Endothelial cell of umbilical vein (primary cell): Measurements from ENCODE around the gene ABHD8. TPM values are rescaled to one million over a fixed set of nuclear protein-coding genes. Genes with fewer than 3 reads are reported as not detected.

ENCODE experiments used
- BruUV-seq: library from RNA; stranded (reverse); fragments of 400-500 nt; replicated peaks from 2 replicates; lab custom pipeline; 2021; lab: Mats Ljungman, UMichigan
- CTCF ChIA-PET: fragments of 300-600, 350-600 bp; sonication (Branson Sonifier 250); formaldehyde crosslinking; loops from one replicate; lab custom pipeline; 2021; ENCODE audit warnings: antibody characterized with exemption, inconsistent platforms; lab: Charles Lee
- POLR2A ChIA-PET: fragments of 300-600, 350-600 bp; sonication (Branson Sonifier 250); formaldehyde crosslinking; loops from one replicate; lab custom pipeline; 2021; ENCODE audit warnings: antibody characterized with exemption, inconsistent platforms; lab: Charles Lee
- DNase-seq: peaks from one replicate; pipeline ENCODE4 v3.0.0-alpha.2; 2011; ENCODE audit warnings: low read depth, low spot score
- FAIRE-seq: peaks from 2 replicates; lab custom pipeline; 2011; peaks lifted over from hg19 to GRCh38; lab: Jason Lieb, UNC
- H2AFZ ChIP-seq: 2 replicates; pipeline ENCODE4 v1.6.0; 2012; ENCODE audit warnings: low read depth, low read length, control low read depth, inconsistent platforms
- H3K27ac ChIP-seq: 2 replicates; pipeline ENCODE4 v1.5.1; 2011; ENCODE audit warnings: low read depth, mild to moderate bottlenecking, control low read depth, low read length, moderate library complexity; ENCODE audit not compliant: insufficient read depth
- H3K27me3 ChIP-seq, 2 experiments: 2 replicates each; pipeline versions ENCODE4 v1.6.0 to v1.6.1; 2011; ENCODE audit warnings: low read length in 2 of 2, mixed read lengths in 1 of 2; ENCODE audit not compliant: control insufficient read depth in 2 of 2, insufficient read depth in 2 of 2
- H3K36me3 ChIP-seq, 2 experiments: 2 replicates in 1 of 2; 3 replicates in 1 of 2; pipeline ENCODE4 v1.5.1; 2011; ENCODE audit warnings: low read length in 2 of 2, mild to moderate bottlenecking in 1 of 2, moderate library complexity in 1 of 2; ENCODE audit not compliant: control insufficient read depth in 2 of 2, insufficient read depth in 2 of 2; ENCODE audit errors: extremely low read depth in 1 of 2
- H3K4me1 ChIP-seq: 3 replicates; pipeline ENCODE4 v1.5.1; 2011; ENCODE audit warnings: mild to moderate bottlenecking, low read length; ENCODE audit not compliant: control insufficient read depth, insufficient read depth; ENCODE audit errors: extremely low read depth
- H3K4me2 ChIP-seq: 2 replicates; pipeline ENCODE4 v1.6.1; 2011; ENCODE audit warnings: low read length, control low read depth, mixed read lengths; ENCODE audit not compliant: insufficient read depth
- H3K4me3 ChIP-seq, 3 experiments: fragments of 200-600 bp in 1 of 3; sonication (generic), shearing (Covaris generic) in 1 of 3; replicated peaks in 1 of 3; 2 replicates each; pipeline ENCODE4 v1.5.1; 2011 to 2016; ENCODE audit warnings: control low read depth in 3 of 3, low read length in 3 of 3, mild to moderate bottlenecking in 2 of 3, inconsistent platforms in 1 of 3, low read depth in 1 of 3, moderate library complexity in 1 of 3; ENCODE audit not compliant: insufficient read depth in 1 of 3
- H3K79me2 ChIP-seq: 2 replicates; pipeline ENCODE4 v1.6.0; 2012; ENCODE audit warnings: low read length, inconsistent platforms; ENCODE audit not compliant: control insufficient read depth, insufficient read depth
- H3K9ac ChIP-seq: replicated peaks from 2 replicates; pipeline ENCODE3; 2011; ENCODE audit warnings: low read length, control low read depth; ENCODE audit not compliant: insufficient read depth; ENCODE audit errors: extremely low read depth
- H3K9me1 ChIP-seq: replicated peaks from 3 replicates; pipeline ENCODE4 v1.6.0; 2011; ENCODE audit warnings: mild to moderate bottlenecking, low read length; ENCODE audit not compliant: control insufficient read depth, insufficient read depth; ENCODE audit errors: extremely low read depth
- H3K9me3 ChIP-seq: replicated peaks from 2 replicates; pipeline ENCODE4 v1.5.1; 2012; ENCODE audit warnings: low read length, inconsistent platforms; ENCODE audit not compliant: control insufficient read depth, insufficient read depth
- H4K20me1 ChIP-seq: replicated peaks from 2 replicates; pipeline ENCODE3; 2011; ENCODE audit warnings: mild to moderate bottlenecking, low read length; ENCODE audit not compliant: control insufficient read depth, insufficient read depth; ENCODE audit errors: extremely low read depth
- EZH2 ChIP-seq: IDR thresholded peaks from 2 replicates; pipeline ENCODE4 v1.6.1; 2012; ENCODE audit warnings: borderline replicate concordance, low read depth, mild to moderate bottlenecking, moderate library complexity, low read length, inconsistent platforms; ENCODE audit not compliant: severe bottlenecking
- FOS ChIP-seq: IDR thresholded peaks from 2 replicates; pipeline ENCODE4 v1.6.1; 2011; ENCODE audit warnings: mild to moderate bottlenecking, low read length, moderate library complexity, borderline replicate concordance; ENCODE audit not compliant: insufficient read depth
- GATA2 ChIP-seq: IDR thresholded peaks from 2 replicates; pipeline ENCODE4 v1.7.0; 2011; ENCODE audit warnings: low read depth, mild to moderate bottlenecking, moderate library complexity, mixed read lengths, low read length; ENCODE audit not compliant: insufficient read length, insufficient read depth
- JUN ChIP-seq: IDR thresholded peaks from 2 replicates; pipeline ENCODE4 v1.6.1; 2011; ENCODE audit warnings: borderline replicate concordance, low read depth; ENCODE audit not compliant: insufficient read length, insufficient read depth
- MYC ChIP-seq: IDR thresholded peaks from one replicate; pipeline ENCODE4 v1.6.1; 2011; ENCODE audit warnings: mild to moderate bottlenecking, low read depth, low read length
- POLR2A ChIP-seq: IDR thresholded peaks from 2 replicates; pipeline ENCODE4 v1.6.1; 2012; ENCODE audit warnings: low read depth, mild to moderate bottlenecking, control low read depth, low read length
- POLR2AphosphoS5 ChIP-seq: IDR thresholded peaks from 2 replicates; pipeline ENCODE4 v1.6.1; 2012; ENCODE audit warnings: low read depth, mild to moderate bottlenecking, control low read depth, low read length, moderate library complexity; ENCODE audit not compliant: insufficient read depth
- dilution Hi-C: fragments of 300-500 bp; cut with MboI; formaldehyde crosslinking; loops from one replicate; pipeline ENCODE4 v1.15.0; 2019; ENCODE audit warnings: low sequenced_read_pairs; ENCODE audit not compliant: extremely low pct_ligation_motif_present
- intact Hi-C: fragments of 100-400 bp; cut with micrococcal nuclease; formaldehyde crosslinking; loops from one replicate; pipeline ENCODE4 v1.10.0; 2022
- polyA plus RNA-seq, 4 experiments: library from polyadenylated mRNA; depleted of rRNA in 3 of 4; stranded (reverse) in 3 of 4; unstranded in 1 of 4; fragments of >200 nt; gene quantifications; 2 replicates each; pipeline versions ENCODE4 v1.2.1 to v1.2.3, GENCODE V29; 2011 to 2012; ENCODE audit warnings: missing spikeins in 1 of 4
- total RNA-seq: library from RNA; stranded (reverse); gene quantifications from 2 replicates; pipeline ENCODE4 v1.2.3, GENCODE V29; 2021
- TF ChIP-seq, protein P1 (sequence below): IDR thresholded peaks from 2 replicates; pipeline ENCODE4 v1.6.1; 2011; ENCODE audit not compliant: insufficient read depth, insufficient read length
- TF ChIP-seq, protein P2 (sequence below), 2 donors: IDR thresholded peaks; 1 replicate in 1 of 2; 2 replicates in 1 of 2; pipeline ENCODE4 v1.5.1; 2011; ENCODE audit warnings: low read length in 2 of 2, mild to moderate bottlenecking in 2 of 2, moderate library complexity in 2 of 2, control low read depth in 1 of 2, inconsistent platforms in 1 of 2, low read depth in 1 of 2; ENCODE audit not compliant: insufficient read depth in 1 of 2; ENCODE audit errors: extremely low read depth in 1 of 2

Gene ABHD8
- total and polyA plus RNA-seq, 2 donors (not counting 3 experiments of a cell fraction or from before 2014, with no cell fraction given) = 5.9 to 8.7 TPM

DNA sequence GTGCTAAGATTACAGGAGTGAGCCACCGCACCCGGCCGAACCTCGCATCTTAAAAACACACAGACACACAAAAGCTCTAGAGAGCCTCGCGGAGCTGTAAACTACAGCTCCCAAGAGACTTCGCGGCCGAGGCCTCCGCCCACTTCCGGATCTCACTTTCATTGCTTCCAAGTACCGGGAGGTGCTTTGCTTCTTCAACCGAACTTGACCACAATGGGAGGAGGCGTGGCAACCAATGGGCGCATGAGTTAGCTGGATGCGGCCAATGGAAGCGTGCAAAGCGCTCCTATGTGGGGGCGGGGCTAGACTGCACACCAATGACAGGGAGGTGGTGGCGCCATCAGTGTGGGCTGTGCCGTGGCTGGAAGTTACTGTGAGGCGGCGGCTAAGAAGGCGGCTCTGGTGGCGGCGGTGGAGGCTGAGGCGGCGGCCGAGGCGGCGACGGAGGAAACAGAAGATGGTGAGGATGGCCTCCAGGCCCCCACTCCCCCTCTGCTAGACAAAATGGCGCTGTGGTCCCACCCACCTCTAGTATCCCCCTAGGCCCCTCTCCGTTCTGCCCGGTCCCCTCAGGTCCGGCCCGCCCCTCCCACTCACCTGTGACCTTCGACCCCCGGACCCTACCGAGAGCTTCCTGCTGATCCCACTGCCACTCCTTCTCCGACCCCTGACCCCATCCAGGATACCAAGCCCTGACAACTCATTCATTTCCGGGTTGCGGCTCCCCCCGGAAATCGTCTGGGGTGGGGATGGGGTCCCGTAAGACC, 6.2 kb upstream of the ABHD8 start, which contains the start of gene DDA1:
TSS of gene DDA1 (plus strand) at position 366 of the 767 bp plus-strand sequence. CDS start at position 458, 92 bp downstream.
- peak within 1 kb of the TSS; percentile 69 for H3K27ac ChIP-seq
- DNase-seq = peak; percentile 100
- H4K20me1 ChIP-seq = no peaks in the 10 kb centered on the region
- FAIRE-seq = peak; percentile 100
- H3K9ac ChIP-seq = peak within 1 kb of the TSS; percentile 90
- H3K9me1 ChIP-seq = no peaks in the 10 kb centered on the region
- TF ChIP-seq, protein P1, sequence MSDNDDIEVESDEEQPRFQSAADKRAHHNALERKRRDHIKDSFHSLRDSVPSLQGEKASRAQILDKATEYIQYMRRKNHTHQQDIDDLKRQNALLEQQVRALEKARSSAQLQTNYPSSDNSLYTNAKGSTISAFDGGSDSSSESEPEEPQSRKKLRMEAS = no peak
- TF ChIP-seq EZH2 (no peak), POLR2AphosphoS5 (peak; percentile 77), FOS (no peak), GATA2 (no peak), POLR2A (peak; percentile 84), JUN (no peak), MYC (no peak)
- TF ChIP-seq, protein P2, sequence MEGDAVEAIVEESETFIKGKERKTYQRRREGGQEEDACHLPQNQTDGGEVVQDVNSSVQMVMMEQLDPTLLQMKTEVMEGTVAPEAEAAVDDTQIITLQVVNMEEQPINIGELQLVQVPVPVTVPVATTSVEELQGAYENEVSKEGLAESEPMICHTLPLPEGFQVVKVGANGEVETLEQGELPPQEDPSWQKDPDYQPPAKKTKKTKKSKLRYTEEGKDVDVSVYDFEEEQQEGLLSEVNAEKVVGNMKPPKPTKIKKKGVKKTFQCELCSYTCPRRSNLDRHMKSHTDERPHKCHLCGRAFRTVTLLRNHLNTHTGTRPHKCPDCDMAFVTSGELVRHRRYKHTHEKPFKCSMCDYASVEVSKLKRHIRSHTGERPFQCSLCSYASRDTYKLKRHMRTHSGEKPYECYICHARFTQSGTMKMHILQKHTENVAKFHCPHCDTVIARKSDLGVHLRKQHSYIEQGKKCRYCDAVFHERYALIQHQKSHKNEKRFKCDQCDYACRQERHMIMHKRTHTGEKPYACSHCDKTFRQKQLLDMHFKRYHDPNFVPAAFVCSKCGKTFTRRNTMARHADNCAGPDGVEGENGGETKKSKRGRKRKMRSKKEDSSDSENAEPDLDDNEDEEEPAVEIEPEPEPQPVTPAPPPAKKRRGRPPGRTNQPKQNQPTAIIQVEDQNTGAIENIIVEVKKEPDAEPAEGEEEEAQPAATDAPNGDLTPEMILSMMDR (IDR thresholded peaks at IDR 0.05; ENCODE audit: extremely low read depth in 1 of 2, insufficient read depth in 1 of 2, low read depth in 1 of 2, low read length in 2 of 2) = no peak
- peak within 1 kb of the TSS; percentile 75 for H2AFZ ChIP-seq
- H3K4me3 ChIP-seq = peak within 1 kb of the TSS; percentile 79 to 97 (median 90)
- ChIA-PET POLR2A (interaction anchor here (0.6 to 1.1 kb wide), 4 partner anchors 17 to 389 kb away, joined by 3 to 13 read pairs (median 8); no protein-coding TSS in a partner anchor), CTCF (interaction anchor here (0.6 to 2.1 kb wide), 7 partner anchors 15 to 110 kb away, joined by 3 to 11 read pairs (median 4); partner anchors contain the start of genes ANKLE1 and MVB12A)
- H3K4me1 ChIP-seq = peaks cover 15% of the 10 kb centered on the region
- dilution Hi-C loops = no loop called here
- no peaks in the 10 kb centered on the region for H3K9me3 ChIP-seq
- H3K79me2 ChIP-seq = peaks cover 34% of the 10 kb centered on the region
- peak within 1 kb of the TSS; percentile 92 for H3K4me2 ChIP-seq
- H3K27me3 ChIP-seq = no peaks in the 10 kb centered on the region
- intact Hi-C loops = no loop called here
- BruUV-seq = TSS peak; percentile 50
- H3K36me3 ChIP-seq = peaks cover 4 to 12% of the 10 kb centered on the region in 2 experiments
